GM18508 (cell line): ENCODE results near the gene MDFIC2.
A peak's percentile ranks its signal among the peaks of the same experiment; 100 is the strongest.
"Not testable (repeated sequence)": the region's sequence is repeated elsewhere in the genome, so short reads cannot be mapped to it uniquely, and the experiment has no call there.

ENCODE experiments used
- ATAC-seq: cut with Tn5 transposase; IDR thresholded peaks from one replicate; pipeline ENCODE4 v1.9.1; 2021; ENCODE audit warnings: moderate number of reproducible peaks; ENCODE audit not compliant: insufficient read depth, unreplicated experiment

MDFIC2 gene

DNA sequence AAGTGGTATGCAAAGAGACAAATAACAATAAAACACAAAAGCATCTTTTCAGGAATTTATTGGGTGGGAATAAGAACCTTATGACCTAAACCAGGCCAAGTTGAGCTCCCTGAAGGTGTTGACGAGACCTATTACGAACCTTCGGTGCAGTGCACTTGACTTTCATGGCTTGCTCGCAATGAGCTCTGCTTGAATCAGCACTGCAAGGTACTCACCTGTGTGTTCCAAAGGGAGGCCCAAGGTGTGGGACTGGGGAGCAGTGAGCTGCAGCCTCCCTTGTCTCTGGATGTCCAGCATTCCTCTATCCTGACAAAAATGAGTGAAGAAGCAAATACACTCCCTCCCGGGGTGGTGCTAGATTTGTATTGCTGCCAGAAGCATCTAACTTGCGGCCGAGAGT lies at the start of gene MDFIC2:
Gene MDFIC2, minus strand, starts transcription at position 303 of the 400 bp plus-strand sequence. CDS start 665 bp downstream, outside the sequence.
- no peak for ATAC-seq

DNA sequence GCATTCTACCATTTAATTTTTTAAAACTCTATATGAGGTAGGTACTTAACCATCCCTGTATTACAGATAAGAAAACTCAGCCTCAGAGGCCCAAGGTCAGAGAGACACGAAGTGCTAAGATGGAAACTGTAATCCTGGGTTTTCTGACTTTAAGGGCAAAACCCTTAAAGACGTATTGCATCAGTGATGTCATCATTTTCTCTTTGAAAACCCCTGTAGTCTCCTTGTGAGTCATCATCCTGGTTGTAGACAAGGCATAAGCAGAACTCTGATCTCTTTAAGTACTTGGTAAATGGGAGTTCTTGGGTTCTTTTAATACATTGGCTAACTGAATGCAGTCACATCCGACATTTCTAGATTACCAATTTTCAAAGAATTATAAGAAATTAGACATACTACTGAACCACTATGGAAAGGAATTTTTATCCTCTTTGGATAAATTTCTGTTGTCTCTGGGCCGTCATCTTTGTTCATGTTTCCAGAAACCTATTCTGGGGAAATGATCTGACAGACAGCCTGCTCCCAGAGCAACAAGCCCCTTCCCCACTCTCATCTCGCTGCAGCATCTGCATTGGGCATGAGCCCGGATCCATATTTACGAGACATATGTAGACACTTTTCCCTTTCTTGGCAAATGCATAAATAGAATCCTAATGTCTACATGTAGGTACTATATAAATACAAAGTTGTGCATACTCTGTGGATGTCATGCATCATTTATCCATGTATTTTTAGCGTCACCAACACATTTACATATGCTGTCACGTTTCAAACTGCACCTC lies 48.7 kb upstream of the MDFIC2 start:
- peak; percentile 90 for ATAC-seq

- ATAC-seq: no peak
Observed at GRCh38 chr3:70359711-70360110, 47.3 kb upstream of the MDFIC2 start.

- no peak for ATAC-seq
Observed at GRCh38 chr3:70358978-70359580, 46.6 kb upstream of the MDFIC2 start.

GRCh38 chr3:70352215-70352614 lies 39.8 kb upstream of the MDFIC2 start:
- ATAC-seq: no peak

GRCh38 chr3:70342149-70342548 lies 29.7 kb upstream of the MDFIC2 start:
- no peak for ATAC-seq

DNA sequence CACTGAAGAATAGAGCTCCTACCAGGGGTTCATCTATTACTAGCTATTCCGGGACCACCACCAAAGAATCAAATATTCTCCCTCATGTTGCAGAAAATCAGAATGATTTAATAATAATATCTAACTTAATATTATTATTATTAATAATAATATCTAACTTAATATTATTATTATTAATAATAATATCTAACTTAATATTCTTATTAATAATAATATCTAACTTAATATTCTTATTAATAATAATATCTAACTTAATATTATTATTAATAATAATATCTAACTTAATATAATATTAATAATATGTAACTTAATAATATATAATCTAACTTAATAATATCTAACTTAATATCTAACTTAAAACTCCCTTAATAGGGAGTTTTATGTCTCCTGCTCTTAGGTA lies 24.4 kb upstream of the MDFIC2 start:
- ATAC-seq: not testable (repeated sequence)

DNA sequence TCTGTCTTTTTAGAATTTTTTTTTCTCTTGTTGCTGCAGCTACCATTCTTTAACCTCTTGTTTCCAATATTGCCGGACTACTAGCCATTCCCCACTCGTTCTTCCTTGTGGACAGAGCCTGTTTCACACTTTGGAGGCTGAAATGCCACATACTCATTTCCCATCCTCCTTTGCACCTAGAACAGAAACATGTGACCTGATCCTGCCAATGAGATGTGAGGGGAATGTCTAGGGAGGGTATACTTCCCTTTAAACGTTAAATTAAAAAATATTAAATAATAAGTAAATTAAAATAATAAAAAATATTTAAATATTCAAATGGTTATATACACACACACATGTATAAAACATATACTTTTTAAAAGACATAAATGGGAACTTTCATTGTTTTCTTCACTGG lies 20.6 kb upstream of the MDFIC2 start:
- ATAC-seq: no peak

DNA sequence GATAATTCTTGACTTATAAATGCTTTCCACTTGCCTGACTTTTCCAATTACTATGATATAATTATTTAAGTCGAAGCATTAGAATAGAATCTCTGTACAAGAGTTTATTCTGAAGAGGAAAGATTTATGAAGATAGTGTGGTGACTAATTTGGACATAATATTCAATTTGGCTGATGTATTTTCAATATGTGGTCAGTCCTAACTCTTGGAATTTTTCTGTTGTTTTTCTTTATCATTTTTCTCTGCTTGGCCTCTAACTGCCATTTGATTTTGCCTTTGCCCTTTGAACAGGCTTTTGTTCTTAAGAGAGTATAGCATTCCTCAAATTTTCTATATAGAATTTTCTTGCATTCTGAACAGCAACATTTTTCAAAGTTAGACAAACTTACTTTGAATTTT lies 2.6 kb upstream of the MDFIC2 start:
- no peak for ATAC-seq

- no peak for ATAC-seq
Observed at GRCh38 chr3:70310809-70311208, 1.6 kb downstream of the MDFIC2 start.

DNA sequence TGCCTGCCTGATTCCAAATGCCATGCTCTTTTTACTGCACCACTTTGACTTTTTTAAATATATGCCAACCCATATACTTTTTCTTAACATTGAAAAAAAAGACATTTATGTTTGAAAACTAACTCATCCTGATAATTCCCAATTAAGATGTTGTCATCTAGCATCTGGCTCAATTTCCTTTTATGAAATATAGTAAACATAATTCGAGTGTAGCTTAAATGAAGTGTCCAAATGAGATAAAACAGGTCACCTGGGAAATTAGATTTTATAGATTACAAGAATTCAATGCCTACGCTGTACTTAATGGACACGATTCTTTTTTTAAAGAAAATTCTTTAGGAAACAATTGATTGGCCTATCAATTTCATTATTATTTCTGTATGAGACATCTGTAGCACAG lies 2.8 kb downstream of the MDFIC2 start:
- ATAC-seq: no peak

DNA sequence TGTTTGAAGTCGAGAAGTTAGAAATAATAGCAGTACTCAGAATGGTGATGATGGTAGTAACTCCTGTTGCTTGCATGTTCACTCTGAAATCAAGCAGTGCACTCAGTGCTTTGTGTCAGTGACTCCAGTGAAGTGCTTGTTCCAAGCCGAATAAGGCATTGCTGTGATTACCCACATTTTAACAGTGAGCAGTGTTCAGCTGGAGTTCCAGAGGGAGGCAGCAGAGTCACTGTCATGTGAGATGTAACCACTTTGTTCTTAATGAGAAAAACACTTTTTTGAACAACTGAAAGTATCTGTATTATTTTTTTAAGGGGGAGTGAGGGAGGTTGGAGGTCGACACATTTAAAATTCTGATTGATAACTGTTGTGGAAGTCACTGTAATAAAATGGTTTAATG lies 3.7 kb downstream of the MDFIC2 start:
- no peak for ATAC-seq

- ATAC-seq: no peak
Observed at GRCh38 chr3:70306736-70307135, 5.7 kb downstream of the MDFIC2 start.

DNA sequence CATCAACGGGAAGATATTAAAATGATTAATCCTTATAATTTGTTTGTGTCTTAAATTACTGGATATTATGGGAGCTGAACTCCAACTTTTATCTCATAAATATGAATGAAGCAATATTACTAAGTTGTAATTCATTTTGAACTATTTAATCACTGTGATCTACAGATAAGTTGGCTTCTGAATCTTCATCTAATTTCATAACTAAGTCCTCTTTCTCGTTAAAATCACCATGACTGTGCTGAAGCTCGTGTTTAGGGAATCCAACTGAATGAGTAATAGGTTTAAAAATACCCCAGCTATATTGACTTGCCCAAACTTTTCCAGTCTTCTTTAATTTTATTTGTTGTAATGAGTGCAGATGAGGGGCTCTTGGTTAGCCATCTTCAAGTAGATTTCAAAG lies 14.1 kb downstream of the MDFIC2 start:
- no peak for ATAC-seq

DNA sequence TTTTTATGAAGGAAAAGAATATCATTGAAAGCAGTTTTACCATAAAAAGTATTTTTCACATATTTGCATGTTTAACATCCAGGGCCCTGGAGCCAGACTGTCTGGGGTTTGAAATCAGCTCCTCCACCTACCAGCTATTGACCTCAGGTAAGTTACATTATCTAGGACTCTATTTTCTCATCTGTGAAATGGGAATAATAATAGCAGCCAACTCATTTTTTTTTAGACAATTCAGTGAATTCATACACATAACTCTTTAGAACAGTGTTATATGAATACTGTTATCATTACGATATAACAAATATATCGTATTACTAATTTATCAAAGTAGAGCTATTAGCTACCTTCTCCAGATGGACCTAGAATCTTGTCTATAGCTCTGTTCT lies 21.3 kb downstream of the MDFIC2 start:
- no peak for ATAC-seq

GRCh38 chr3:70290431-70291096 lies 21.9 kb downstream of the MDFIC2 start:
- ATAC-seq: not testable (repeated sequence)

DNA sequence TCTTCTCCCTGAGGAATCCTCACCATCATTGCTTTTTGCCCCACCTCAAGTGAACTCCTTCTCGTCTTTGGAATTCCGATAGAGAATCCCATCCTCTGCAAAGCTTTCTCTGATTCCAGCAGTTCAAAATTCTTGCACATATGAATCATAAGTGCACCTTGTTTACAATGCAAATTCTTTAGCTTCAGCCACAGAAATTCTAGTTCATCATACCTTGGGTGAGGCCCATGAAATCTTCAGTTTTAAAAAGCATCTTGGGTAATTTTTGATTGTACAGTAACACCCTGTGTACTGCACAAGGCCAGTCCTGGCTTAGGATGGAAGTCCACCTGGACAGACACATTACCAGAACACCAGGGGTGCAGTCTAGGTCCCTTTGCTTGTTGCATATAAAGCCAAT lies 30.8 kb downstream of the MDFIC2 start:
- no peak for ATAC-seq

GRCh38 chr3:70277304-70277703 lies 35.1 kb downstream of the MDFIC2 start:
- ATAC-seq: no peak

GRCh38 chr3:70276901-70277300 lies 35.5 kb downstream of the MDFIC2 start:
- ATAC-seq: no peak

DNA sequence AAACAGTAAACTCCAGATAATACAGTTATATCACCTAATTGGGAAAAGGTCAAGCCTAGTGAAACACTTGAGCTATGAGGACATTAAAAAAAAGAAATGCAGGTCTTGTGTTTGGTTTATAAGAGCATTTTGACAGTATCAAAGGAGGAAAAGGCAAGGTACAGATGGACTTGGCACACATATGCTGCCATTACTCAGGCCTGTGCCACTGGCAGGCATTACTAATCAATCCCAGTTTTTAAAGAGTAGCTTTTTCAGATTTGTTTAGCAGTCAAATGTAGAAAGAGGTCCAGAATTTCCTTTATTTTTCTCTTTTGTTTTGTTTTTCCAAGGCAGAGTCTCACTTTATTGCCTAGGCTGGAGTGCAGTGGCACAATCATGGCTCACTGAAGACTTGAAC lies 38.9 kb downstream of the MDFIC2 start:
- no peak for ATAC-seq

GRCh38 chr3:70272798-70273197 lies 39.6 kb downstream of the MDFIC2 start:
- no peak for ATAC-seq
